ENCODE results near the gene TFF1.
A peak's percentile ranks its signal among the peaks of the same experiment; 100 is the strongest.

Gene TFF1

DNA sequence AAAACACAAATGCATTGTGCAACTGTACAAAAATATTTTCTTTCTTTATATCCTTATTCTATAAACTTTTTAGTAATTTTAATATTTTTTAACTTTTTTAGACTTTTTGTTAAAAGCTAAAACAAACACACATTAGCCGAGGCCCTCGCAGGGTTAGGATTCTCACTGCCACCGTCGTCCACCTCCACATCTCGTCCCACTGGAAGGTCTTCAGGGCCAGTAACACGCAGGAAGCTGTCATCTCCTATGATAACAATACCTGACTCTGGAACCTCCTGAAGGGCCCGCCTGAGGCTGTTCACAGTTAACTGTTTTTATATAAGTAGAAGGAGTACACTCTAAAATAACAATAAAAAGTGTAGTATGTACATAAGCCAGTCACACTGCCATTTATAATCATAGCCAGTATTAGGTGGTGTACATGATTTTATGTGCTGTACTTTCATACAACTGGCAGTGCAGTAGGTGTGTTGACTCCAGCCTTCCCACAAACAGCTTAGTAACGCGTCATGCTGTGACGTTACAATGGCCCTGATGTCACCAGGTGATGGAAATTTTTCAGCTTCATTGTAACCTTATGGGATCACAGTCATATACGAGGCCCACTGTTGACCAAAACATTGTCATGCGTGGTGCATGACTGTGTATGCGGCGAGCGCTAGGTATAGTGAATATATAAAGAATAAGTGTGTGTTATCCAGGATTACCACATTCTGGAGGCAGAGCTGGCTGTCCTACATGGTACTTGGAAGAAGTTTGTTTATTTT lies 24.4 kb downstream of the TFF1 start:
- DNase-seq: no peak

DNA sequence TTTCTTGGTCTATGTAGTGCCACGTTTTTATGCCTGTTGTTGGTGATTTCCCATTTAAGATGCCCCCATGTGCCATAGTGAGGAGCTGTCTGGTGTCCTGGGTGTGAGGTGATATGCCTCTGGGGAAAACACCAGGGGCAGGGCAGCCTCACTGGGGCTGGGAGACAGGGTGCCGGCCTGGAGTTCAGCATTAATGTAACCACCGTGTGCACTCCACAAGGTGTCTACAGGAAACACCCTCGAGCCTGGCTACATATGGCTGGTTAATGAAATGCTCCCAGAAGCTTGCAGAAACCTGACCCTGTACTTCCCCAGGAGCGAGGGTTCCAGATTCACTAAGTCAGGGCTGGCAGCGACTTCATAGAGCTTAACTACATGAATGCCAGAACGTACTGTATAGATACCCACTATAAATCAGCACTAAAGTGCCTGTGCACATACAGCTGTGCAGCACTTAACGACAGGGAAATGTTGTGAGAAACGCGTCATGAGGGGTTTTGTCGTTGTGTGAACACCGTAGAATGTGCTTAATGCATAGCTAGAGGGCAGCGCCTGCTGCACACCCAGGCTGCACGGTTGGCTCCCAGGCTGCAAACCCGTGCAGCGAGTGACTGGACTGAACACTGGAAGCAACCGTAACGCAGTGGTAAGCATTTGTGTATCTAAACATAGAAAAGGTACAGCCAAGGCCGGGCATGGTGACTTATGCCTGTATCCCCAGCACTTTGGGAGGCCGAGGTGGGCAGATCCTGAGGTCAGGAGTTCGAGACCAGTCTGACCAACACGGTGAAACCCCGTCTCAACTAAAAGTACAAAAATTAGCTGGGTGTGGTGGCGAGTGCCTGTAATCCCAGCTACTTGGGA lies 25.9 kb downstream of the TFF1 start:
- DNase-seq: no peak

DNA sequence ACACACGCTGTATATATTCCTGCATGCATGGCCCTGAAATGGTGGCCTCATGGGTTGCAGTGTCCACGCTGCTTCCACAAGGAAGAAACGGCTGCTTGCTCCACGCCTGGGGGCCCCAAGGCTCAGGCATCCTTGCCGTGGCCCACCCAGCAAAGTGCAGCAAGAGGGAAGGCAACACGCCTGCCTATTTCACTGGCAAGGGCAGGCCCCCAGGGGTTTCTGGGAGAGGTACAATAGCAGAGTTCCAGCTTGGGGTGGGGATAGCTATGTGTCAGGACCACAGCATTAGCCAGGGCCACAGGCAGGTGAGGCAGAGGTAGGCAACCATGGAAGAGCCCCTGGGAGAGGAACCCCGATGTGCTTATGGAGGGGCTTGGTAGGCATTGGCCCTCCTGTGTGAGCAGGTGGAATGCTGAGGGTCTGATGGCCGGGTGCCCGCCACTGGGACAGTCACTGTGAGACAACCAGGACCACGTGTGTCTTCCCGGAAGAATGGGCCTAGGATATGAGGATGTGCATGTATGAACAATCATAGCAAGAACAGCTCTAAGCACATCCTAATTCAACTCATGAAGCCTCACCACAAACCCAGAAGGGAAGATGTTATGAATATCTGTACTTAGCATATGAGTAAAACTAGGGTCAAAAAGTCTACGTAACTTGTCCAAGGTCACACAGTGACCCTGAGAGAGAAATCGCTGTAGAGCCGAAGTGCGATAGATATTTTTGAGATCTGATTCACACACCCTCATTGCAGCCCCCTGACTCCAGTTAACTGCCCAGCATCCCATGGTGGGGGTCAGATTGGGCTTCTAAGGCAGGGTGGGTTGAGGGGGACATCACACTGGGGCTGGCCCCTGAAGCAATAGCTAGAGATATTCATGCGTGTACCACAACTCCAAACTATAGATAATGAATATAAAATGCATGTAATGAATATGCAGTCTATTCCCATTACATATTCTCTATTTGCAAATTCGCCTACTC lies 27.3 kb downstream of the TFF1 start:
- no peak for DNase-seq

DNA sequence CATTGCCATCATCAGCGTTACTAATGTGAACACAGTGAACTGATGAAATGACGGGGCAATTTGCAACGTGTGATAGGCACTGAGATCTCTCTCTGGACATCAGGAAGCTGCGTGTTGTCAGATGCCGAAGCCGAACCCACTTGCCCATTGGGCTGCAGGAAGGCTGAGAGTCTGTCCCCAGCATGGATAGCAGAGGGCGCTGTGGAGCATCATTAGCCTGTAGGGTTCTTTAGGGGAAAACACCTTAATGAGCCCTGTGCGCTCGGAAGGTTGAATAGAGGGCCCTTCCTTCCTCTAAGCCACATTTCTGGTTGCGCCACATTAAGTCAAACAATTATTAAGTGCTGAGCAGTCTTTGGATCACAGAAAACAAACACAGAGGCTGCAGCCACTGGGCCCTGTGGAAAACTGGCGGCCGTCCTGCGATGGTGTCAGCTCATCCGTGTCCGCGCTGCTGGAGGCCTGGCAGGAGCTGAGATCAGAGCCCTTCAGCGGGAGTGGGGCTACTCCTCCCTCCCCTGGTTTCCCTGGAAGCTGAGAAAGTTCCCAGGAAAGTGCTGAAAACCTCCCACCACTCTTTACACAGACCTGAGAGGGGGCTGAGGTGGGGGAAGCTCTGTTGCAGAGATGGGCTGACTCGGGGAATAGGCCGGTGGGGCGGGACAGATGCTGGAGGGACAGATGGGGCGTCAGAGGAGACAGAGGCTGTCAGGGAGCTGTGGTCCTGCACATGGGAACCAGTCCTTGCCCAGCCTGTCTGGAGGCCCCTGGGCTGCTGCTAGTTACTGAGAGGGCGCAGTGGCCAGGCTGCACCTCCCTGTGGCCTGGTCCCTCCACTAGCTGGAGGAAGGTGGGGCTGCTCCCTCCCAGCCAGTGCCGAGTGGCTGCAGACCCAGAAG lies 28.3 kb downstream of the TFF1 start:
- peak; percentile 70 to 83 (median 78) for DNase-seq

DNA sequence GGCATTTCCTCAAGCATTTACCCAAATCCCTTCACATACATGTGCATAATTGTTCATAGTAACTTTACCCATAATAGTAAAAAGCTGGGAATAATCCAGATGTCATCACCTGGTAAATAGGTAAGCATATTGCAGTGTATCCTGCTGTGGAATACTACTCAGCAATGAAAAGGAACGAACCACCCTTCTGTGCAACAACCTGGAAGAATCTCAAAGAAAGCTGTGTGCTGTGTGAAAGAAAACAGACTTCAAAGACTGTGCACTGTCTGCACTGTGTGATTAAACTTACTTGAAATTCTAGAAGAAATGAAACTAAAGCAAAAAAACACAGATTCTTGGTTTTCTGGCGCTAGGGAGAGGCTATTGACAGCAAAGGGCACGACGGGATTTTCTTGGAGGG lies 29.1 kb downstream of the TFF1 start:
- no peak for DNase-seq

DNA sequence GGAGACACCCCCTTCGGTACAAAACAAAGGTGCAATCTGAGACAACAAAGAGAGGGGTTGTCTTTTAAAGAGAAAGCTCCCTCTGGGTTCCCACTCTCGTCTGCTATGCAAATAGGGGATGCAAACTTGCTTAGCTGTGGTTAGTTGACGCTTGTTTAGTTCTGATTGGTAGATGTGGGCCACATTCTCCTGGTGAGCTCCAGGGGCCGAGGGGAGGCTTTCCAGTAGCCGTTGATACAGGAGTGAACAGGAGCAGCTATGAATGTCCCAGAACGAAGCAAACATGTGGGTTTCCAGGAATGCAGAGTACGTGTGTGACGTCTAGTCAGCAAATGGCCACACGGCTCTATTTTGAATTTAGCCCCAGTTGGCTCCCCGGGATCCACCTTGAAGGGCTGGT lies 30.3 kb downstream of the TFF1 start:
- no peak for DNase-seq

DNA sequence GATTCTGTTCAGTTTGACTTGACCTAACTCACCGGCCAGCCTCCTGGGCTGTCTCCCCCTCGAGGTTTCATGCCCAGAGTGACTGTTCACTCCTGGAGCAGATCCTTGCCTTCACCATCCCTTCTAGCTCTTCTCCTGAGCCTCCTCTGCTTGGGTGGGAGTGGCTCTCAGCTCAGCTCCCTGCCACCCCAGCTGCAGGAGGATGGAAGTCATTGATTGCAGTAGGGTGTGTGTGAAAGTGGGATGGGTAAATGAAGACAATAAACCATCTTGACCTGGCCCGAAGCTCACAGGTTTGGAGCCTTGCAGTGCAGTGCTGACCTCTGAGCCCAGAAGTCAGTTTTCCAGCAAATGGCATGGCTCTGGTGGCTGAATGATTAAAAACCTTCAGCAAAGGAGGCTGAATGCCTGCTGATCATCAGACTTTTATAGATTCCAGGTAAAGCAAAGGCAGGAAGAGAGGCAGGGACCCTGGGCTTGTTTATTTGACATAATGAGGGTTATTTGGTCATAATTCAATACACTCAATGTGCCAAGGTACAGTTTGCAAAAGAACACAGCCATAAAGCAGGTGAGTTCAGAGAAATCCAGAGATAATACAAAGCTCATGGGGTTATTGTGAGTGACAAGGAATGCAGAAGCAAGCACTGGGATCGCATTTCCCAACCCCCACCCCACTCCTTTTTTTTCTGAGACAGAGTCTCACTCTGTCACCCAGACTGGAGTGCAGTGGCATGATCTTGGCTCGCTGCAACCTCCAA lies 33.6 kb downstream of the TFF1 start:
- no peak for DNase-seq

DNA sequence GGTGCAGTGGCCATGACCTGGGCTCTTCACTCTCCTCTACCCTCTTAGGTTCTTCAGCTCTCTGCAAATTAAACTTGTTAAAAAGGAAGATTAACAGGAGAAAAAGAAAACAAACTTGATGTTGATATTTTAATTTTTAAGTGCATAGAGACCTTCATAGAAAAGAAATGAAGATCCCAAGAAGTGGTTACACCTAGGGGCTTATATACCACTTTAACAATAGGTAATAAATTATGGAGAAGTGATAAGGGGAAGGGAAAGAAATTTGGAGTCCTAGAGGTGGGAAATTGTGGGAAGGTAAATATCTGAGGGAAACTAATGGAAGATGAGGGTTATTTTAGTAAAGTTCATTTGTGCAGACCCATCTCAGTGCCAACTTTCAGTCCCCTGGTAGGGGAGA lies 34.7 kb downstream of the TFF1 start:
- no peak for DNase-seq

DNA sequence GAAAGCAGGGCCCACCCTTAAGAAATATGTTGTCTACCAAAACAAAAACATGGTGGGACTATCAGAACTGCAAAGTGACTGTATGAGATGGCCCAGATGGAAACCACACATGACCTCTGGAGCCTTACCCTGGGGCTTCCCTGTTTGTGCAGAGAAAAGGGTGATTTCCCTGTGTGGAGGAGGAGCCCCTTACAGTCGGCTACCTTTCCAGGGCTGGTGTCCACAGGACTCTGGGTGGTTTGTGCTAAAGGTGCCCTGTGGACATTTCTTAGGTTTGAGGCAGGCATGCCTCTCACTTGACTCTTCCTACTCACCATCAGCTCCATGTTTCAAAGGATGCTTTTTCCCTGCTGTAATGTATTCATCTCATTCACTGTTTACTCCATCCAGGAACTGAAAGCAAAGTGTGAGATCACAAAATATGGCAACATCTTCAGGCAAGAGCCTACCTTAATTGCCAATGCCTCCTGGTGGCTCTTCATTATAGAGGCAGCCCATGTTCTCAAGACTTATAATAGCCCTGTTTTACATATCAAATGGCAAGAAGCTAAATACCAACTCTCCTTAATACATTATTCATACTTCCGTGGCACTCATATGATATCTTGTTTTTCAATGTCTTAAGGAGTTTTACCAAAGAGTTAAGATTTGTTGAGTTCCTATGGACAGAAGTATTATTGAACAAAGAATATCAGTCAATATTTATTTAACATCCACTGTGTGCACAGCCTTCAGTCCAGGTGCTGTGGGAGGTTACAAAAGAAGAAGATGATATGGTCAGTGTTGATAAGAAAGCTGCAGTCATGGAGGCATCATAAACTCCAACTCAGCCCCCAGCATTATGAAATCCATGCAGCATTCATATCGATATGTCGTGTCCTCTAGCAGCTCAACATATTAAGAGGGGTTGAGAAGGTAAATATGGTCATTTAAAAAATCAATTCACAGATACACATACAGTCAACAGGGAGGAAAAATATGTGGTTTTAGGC lies 35.7 kb downstream of the TFF1 start:
- DNase-seq: no peak

DNA sequence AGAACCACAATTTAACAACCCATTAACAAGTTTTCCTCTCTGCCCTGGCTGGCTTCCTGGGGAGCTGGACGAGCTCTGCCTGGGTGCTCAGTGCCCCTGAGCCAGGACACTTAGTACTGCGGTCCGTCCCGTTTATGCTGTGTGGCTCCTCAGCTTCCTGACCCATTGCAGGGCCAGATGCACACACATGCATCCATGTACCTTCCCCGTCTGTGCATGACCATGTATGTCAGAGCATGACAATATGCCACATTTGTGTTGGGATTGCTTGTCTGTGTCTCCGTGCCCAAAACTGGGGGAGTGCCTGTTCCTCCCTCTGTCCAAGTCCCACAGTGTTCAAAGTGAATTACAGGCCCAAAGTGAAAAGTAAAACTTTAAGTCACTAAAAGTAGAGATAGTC lies 41.4 kb downstream of the TFF1 start:
- no peak for DNase-seq

DNA sequence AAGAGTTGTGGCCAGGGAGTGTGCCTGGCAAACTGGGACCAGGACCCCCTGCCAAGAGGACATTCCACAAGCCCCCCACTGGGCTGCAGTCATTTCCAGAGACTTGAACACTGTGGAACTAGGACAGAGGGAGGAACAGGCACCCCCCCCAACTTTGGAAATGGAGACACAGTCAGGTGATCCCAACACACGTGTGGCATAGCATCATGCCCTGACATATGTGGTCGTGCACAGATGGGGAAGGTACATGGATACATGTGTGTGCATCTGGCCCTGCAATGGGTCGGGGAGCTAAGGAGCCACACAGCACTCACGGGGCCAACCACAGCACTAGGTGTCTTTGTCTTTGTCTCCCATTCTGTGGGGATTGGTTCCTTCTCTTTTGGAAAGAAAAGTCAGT lies 44.5 kb downstream of the TFF1 start:
- DNase-seq: no peak

DNA sequence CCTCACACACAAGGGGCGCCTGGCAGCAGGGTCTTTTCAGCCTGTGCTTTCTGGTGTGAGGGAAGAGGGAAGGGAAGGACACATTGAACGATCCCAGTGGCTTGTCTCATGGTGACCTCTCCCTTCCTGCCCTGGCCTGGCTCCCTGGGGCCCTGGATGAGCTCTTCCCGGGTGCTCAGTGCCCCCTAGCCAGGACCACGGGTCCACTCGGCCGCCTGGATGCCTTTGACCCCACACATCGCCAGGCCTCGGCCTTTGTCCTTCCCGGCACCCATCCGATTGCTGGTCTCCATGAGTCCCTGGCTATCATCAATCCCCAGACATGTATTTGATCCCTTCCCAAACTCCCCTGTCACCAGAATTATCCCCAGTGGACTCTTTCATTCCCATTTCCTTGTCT lies 45.1 kb downstream of the TFF1 start:
- DNase-seq: no peak

DNA sequence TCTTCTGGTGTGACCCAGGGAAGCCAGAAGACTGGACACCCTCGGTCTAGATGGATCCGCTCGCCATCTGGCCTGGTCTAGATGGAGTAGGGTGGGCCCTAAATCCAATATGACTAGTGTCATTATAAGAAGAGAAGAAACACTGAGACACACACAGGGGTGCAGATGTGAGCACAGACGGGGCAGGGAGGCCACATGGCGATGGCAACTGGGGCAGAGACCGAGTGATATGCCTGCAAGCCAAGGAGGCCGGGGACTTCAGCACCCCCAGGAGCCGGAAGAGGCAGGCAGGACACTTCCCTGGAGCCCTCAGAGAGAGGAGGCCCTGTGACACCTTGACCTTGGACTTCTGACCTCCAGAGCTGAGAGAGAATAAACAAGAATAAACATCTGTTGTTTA lies 45.5 kb downstream of the TFF1 start:
- DNase-seq: no peak

DNA sequence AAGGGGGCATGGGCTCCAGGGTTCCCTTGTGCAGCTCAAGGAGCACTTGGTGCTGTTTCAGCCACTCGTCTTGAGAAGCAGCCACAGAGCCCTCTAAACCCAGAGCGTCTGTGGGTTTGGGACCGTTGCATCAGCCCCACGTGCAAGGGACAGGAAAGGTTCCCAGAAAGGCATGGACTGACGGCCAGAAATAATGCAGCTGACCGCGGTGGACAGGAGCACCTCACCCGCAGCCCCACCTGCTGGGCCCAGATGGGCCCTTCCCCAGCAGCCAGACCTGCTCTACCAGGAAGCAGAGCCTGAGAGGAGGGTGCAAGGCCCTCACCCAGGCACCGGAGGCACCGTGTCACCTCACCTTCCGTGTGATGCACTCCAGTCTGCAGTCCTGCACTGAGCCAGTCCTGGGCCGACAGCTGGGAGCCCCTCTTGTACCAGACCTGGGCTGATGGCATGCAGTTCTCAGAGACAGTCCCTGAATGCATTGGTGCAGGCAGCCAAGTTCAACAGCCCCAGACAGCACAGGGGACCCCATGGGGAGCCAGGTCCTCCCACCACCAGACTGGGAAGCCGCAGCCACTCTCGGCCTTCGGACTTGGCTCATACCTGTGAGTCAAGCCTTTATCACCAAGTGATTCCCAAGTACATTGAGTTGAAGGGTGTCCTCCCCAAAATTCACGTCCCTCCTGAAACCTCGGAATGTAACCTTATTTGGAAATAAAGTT lies 46.3 kb downstream of the TFF1 start:
- peak; percentile 33 to 55 (median 46) for DNase-seq

DNA sequence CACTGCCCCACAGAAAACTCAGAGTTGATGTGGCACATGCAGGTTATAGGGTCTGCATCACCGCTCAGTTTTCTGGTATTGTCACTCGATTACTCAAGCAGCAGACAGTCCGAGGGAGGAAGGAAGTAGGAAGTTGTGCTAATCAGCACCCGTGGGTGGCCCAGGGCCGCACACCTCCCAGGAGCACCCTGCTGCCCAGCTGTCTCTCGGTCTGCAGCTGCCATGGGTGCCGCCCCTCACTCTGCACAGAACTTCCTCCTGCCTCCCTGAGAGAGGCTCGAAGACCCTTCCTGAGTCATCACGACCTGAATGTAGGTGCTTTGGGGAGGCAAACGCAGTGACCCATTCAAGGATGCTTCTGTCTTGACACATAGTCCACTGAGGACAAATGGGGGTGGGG lies 47.0 kb downstream of the TFF1 start:
- peak; percentile 64 to 81 (median 75) for DNase-seq

DNA sequence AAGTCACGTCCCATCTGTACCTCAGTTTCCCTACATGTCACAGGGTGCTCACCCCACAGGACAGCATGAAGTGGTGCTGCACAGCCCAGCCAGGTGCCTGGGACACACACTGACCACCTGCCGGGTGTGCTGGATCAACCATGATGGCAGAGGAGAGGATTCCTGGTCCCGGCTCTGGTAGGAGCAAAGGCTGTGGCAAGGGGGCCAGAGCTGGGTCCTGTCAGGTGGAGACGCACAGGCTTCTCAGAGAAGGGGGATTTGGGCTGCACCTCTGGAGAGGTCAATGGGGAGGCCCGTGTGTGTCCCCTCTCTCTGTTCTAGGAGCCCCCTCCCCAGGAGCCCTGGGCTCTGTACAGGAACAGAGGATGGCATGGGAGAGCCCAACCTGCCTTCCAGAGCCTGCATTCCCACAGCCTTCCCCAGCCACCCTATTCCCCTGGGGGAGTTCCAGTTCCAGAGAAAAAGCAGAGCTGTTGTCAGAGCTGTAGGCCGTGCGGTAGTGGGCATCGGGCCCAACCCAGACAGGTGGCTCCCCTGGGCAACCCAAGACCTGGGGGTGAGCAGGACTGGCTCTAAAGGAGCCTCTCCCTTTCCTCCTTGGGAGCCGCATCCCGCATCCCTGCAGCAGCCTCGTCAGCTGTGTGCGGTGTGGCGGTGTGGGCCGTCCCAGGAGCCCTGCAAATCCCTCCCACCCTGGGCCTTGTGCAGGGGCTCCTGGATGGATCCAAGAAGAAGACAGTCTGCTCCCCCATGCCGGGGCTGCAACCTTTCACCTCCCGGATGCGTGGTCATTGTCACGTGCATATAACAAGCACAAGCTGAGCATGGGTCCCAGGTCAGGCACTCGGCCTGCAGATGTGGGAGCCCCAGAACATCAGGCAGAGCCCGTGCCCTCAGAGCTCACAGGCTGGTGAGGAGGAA lies 48.2 kb downstream of the TFF1 start:
- DNase-seq: no peak

DNA sequence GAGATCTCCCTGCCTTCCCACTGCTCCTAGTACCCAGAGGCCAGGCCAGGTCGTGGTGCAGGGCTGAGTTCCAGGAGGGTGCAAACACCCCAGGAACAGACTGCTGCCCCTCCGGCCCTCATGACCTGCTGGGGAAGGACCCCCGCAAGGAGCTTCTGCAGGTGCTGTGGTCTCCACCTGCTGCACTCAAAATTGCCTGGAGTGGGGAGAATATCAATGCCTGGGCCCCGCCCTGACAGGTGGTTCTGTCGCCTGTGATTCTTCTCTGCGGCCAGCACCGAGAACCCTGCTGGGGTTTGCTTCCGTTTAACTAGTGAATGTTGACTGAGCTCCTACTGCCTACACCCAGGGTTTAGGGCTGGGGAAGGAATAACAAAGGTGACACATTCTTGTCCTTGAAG lies 49.0 kb downstream of the TFF1 start:
- DNase-seq: no peak

DNA sequence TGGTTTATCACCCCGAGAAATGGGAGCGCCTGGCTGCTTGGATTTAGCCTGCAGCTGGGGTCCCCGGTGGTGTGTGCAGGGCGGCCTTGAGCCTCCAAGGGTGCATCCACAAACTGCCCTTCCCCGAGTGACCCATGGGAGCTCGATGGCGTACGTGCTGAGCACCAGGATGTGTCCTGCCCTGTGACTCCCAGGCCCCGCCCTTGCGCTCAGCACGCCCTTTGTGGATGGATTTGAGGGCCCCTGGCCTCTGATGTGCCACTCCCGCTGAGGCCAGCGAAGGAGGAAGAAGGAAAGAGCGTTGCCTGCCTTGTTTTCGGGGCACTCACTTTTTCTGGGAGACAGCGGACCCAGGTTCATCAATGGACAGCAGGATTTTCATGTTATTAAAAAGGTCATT lies 49.4 kb downstream of the TFF1 start:
- no peak for DNase-seq

Data from suppressor macrophage (primary cell).